ENCODE measurements around the gene ATP6V1G3.
"Not testable (repeated sequence)": the region's sequence is repeated elsewhere in the genome, so short reads cannot be mapped to it uniquely, and the experiment has no call there.

The ATP6V1G3 gene, protein sequence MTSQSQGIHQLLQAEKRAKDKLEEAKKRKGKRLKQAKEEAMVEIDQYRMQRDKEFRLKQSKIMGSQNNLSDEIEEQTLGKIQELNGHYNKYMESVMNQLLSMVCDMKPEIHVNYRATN

DNA sequence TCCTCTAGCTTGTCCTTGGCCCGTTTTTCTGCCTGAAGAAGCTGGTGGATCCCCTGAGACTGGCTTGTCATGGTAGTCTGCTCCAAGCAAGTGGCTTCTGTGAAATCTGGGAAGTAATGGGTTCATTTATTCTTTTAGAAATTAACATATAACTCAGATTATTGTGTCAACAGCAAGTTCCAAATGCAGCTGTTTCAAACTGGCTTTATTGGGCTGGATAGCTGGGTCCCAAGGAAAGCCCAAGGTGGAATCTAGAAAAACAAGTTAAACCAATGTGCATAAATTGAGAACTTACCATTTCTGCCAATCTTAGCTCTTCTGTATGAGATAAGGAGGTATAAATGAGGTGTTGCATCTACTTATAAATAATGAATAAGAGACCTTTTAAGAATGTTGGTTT, at the start of gene ATP6V1G3:
ATP6V1G3 (minus strand) TSS at position 101 of the 400 bp plus-strand sequence; CDS start at position 71, 30 bp downstream.
- TF ChIP-seq CTCF (IDR thresholded peaks at IDR 0.05; ENCODE audit: low read depth, low read length, missing control alignments) = no peak
- Histone ChIP-seq H3K27ac (no peak within 1 kb of the TSS), H3K27me3 (replicated peaks) (no peaks in the 10 kb centered on the region), H3K4me3 (ENCODE audit: low read depth, low read length) (no peak within 1 kb of the TSS), H3K36me3 (replicated peaks) (no peaks in the 10 kb centered on the region)
- in situ Hi-C loops (cut with HindIII; ENCODE audit: low pct_ligation_motif_present, low sequenced_read_pairs) = no loop called here
- DNase-seq = no peak

DNA sequence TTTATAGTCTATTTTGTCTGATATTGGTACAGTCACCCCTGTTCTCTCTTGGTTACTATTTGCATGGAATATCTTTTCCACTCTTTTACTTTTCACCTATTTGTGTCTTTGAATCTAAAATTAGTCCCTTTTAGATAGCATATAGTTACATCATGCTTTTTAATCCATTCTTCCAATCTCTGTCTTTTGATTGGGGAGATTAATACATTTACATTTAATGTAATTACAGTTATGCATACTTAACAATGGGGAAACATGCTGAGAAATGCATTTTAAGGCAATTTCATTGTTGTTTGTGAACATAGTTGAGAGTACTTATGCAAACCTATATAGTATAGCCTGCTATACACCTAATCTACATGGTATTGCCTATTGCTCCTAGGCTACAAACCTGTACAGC, 48.4 kb upstream of the ATP6V1G3 start:
- Histone ChIP-seq H3K4me3 (ENCODE audit: low read depth, low read length) (no peak overlapping the region), H3K36me3 (replicated peaks) (no peaks in the 10 kb centered on the region), H3K27me3 (replicated peaks) (no peaks in the 10 kb centered on the region), H3K27ac (no peak overlapping the region)
- DNase-seq = no peak
- in situ Hi-C loops (cut with HindIII; ENCODE audit: low pct_ligation_motif_present, low sequenced_read_pairs) = no loop called here
- no peak for TF ChIP-seq CTCF (IDR thresholded peaks at IDR 0.05; ENCODE audit: low read depth, low read length, missing control alignments)

DNA sequence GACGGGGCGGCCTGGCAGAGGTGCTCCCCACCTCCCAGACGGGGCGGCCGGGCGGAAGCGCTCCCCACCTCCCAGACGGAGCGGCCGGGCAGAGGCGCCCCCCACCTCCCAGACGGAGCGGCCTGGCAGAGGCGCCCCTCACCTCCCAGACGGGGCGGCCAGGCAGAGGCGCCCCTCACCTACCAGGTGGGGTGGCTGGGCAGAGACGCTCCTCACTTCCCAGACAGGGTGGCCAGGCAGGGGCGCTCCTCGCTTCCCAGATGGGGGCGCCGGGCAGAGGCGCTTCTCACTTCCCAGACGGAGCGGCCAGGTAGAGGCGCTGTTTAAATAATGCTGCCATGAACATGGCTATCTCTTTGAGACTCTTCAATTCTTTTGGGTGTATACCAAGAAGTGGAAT, 43.7 kb upstream of the ATP6V1G3 start:
- in situ Hi-C loops (cut with HindIII; ENCODE audit: low pct_ligation_motif_present, low sequenced_read_pairs) = no loop called here
- no peak for DNase-seq
- no peak overlapping the region for H3K27ac ChIP-seq
- H3K4me3 ChIP-seq (ENCODE audit: low read depth, low read length) = no peak overlapping the region
- no peaks in the 10 kb centered on the region for H3K36me3 ChIP-seq (replicated peaks)
- H3K27me3 ChIP-seq (replicated peaks) = no peaks in the 10 kb centered on the region
- TF ChIP-seq CTCF (IDR thresholded peaks at IDR 0.05; ENCODE audit: low read depth, low read length, missing control alignments) = no peak

DNA sequence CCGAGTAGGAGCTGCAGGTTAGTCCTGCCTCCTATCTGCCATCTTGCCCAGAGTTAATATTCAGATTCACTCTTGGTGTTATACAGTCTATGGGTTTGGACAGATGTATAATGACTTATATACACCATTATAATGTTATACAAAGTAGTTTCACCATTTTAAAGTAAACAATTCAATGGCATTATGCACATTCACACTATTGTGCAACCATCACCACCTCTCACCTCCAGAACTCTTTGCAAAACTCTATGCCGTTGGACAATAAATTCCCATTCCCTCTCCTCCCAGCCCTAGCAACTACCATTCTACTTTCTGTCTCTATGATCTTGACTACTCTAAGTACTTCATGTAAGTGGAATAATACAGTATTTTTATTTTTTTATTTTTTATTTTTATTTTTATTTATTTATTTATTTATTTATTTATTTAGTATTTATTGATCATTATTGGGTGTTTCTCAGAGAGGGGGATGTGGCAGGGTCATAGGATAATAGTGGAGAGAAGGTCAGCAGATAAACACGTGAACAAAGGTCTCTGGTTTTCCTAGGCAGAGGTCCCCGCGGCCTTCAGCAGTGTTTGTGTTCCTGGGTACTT, 42.8 kb upstream of the ATP6V1G3 start:
- H3K36me3 ChIP-seq (replicated peaks); H3K27me3 ChIP-seq (replicated peaks); H3K27ac ChIP-seq; in situ Hi-C loops (cut with HindIII; ENCODE audit: low pct_ligation_motif_present, low sequenced_read_pairs); DNase-seq; H3K4me3 ChIP-seq (ENCODE audit: low read depth, low read length): not testable (repeated sequence)

DNA sequence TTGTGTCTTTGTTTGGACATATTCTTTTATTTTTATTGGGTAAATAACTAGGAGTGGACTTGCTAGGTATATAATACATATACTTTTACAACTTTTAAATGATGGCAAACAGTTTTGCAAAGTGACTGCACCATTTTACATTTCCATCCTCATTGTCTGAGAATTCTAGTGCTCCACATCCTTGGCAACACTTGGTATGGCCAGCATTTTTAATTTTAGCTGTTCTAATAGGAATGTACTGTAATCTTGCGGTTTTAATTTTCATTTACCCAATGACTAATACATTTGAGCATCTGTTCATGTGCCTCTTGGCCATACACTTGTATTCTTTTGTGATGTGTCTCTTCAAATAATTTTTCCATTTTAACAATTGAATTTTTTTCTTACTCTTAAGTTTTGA, 37.0 kb upstream of the ATP6V1G3 start:
- peak; percentile 64 for DNase-seq
- H3K36me3 ChIP-seq (replicated peaks) = no peaks in the 10 kb centered on the region
- H3K27ac ChIP-seq = no peak overlapping the region
- in situ Hi-C loops (cut with HindIII; ENCODE audit: low pct_ligation_motif_present, low sequenced_read_pairs) = no loop called here
- H3K4me3 ChIP-seq (ENCODE audit: low read depth, low read length) = no peak overlapping the region
- no peaks in the 10 kb centered on the region for H3K27me3 ChIP-seq (replicated peaks)
- no peak for TF ChIP-seq CTCF (IDR thresholded peaks at IDR 0.05; ENCODE audit: low read depth, low read length, missing control alignments)

- Histone ChIP-seq H3K36me3 (replicated peaks) (no peaks in the 10 kb centered on the region), H3K4me3 (ENCODE audit: low read depth, low read length) (no peak overlapping the region), H3K27me3 (replicated peaks) (no peaks in the 10 kb centered on the region), H3K27ac (no peak overlapping the region)
- TF ChIP-seq CTCF (IDR thresholded peaks at IDR 0.05; ENCODE audit: low read depth, low read length, missing control alignments) = no peak
- in situ Hi-C loops (cut with HindIII; ENCODE audit: low pct_ligation_motif_present, low sequenced_read_pairs) = no loop called here
- no peak for DNase-seq
Observed at GRCh38 chr1:198575798-198576641, 35.5 kb upstream of the ATP6V1G3 start.
